ENCODE data around the gene ZC4H2.
"Not testable (repeated sequence)": the region's sequence is repeated elsewhere in the genome, so short reads cannot be mapped to it uniquely, and the experiment has no call there.

Gene ZC4H2

DNA sequence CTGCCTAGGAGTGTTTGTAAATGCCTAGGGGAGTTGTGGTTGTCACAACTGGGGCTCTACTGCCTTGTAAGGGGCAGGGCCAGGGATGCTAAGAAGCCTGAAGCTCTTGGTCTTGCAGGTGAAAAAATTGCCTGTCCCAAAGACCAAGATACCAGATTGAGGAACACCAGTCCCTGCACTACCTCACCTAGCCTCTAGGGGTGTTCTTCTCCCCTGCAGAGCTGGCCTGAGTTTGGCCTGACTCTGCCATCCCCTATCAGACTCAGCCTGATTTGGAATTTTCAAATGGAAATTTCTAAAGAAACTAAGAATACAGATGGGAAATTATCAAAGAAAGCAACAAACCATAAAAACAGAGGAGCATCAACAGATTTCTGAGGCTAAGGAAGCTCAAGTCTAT lies 90.4 kb downstream of the ZC4H2 start:
- TF ChIP-seq, protein P1, sequence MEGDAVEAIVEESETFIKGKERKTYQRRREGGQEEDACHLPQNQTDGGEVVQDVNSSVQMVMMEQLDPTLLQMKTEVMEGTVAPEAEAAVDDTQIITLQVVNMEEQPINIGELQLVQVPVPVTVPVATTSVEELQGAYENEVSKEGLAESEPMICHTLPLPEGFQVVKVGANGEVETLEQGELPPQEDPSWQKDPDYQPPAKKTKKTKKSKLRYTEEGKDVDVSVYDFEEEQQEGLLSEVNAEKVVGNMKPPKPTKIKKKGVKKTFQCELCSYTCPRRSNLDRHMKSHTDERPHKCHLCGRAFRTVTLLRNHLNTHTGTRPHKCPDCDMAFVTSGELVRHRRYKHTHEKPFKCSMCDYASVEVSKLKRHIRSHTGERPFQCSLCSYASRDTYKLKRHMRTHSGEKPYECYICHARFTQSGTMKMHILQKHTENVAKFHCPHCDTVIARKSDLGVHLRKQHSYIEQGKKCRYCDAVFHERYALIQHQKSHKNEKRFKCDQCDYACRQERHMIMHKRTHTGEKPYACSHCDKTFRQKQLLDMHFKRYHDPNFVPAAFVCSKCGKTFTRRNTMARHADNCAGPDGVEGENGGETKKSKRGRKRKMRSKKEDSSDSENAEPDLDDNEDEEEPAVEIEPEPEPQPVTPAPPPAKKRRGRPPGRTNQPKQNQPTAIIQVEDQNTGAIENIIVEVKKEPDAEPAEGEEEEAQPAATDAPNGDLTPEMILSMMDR (IDR thresholded peaks at IDR 0.05; ENCODE audit: control insufficient read depth, extremely low read depth, insufficient read depth), result peak; percentile 35
- DNase-seq (ENCODE audit: low read depth), result no peak
- H3K4me3 ChIP-seq (ENCODE audit: low read depth, low read length), result no peak overlapping the region

DNA sequence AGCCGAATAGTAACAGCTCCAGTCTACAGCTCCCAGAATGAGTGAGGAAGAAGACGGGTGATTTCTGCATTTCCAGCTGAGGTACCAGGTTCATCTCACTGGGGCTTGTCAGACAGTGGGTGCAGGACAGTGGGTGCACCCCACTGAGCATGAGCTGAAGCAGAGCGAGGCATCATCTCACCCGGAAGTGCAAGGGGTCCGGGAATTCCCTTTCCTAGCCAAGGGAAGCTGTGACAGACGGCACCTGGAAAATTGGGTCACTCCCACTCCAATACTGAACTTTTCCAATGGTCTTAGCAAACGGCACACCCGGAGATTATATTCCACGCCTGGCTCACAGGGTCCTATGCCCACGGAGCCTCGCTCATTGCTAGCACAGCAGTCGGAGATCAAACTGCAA lies 97.5 kb downstream of the ZC4H2 start:
- H3K4me3 ChIP-seq (ENCODE audit: low read depth, low read length); DNase-seq (ENCODE audit: low read depth): not testable (repeated sequence)

DNA sequence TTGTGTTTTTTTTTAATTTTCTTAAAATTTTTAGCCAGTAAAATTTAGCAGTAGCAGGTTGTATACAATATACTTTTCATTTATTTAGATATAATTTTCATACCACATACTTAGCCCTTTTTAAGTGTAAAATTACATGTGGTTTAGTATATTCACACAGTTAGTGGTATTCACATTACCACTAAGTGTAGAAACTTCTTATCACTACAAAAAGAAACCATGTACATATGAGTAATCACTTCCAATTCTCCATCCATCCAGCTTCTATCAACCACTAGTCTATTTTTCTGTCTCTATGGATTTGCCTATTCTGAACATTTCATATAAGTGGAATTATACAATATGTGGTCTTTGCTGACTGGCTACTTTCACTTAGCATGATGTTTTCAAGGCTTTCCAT lies 109.0 kb downstream of the ZC4H2 start:
- TF ChIP-seq, protein P1 (IDR thresholded peaks at IDR 0.05; ENCODE audit: control insufficient read depth, extremely low read depth, insufficient read depth), result no peak
- DNase-seq (ENCODE audit: low read depth), result no peak

More for the DNA sequence above, 109.0 kb downstream of the ZC4H2 start:
- no peak overlapping the region for H3K4me3 ChIP-seq (ENCODE audit: low read depth, low read length)

Data from LNCaP clone FGC (cell line).